H9 (cell line): Measurements from ENCODE around the gene HOGA1. TPM values are rescaled to one million over a fixed set of nuclear protein-coding genes. Genes with fewer than 3 reads are reported as not detected.

Experiments
- DNase-seq: peaks from one replicate; pipeline ENCODE4 v3.0.0-alpha.2; 2017
- H2AFZ ChIP-seq: one replicate; pipeline ENCODE4 v1.6.1; 2013; ENCODE audit warnings: mild to moderate bottlenecking, low read length, control low read depth, moderate library complexity
- H2AK5ac ChIP-seq: 2 replicates; pipeline ENCODE4 v1.6.1; 2013; ENCODE audit warnings: low read length, control low read depth, mixed read lengths; ENCODE audit not compliant: insufficient read length
- H2BK120ac ChIP-seq: one replicate; pipeline ENCODE4 v1.6.1; 2013; ENCODE audit warnings: low read depth, mild to moderate bottlenecking, low read length, control low read depth, inconsistent platforms; ENCODE audit not compliant: poor library complexity, severe bottlenecking
- H2BK12ac ChIP-seq: 2 replicates; pipeline ENCODE4 v1.6.1; 2013; ENCODE audit warnings: low read length, control low read depth, mixed read lengths, low read depth; ENCODE audit not compliant: insufficient read length
- H2BK15ac ChIP-seq: 2 replicates; pipeline ENCODE4 v1.6.1; 2013; ENCODE audit warnings: low read depth, low read length, control low read depth
- H2BK20ac ChIP-seq: one replicate; pipeline ENCODE4 v1.6.1; 2013; ENCODE audit warnings: low read depth, mild to moderate bottlenecking, low read length, control low read depth, inconsistent platforms; ENCODE audit not compliant: poor library complexity, severe bottlenecking
- H2BK5ac ChIP-seq: 2 replicates; pipeline ENCODE4 v1.6.1; 2013; ENCODE audit warnings: low read length, control low read depth, mixed read lengths; ENCODE audit not compliant: insufficient read length
- H3K14ac ChIP-seq: 2 replicates; pipeline ENCODE4 v1.6.1; 2013; ENCODE audit warnings: low read length, control low read depth; ENCODE audit not compliant: insufficient read depth
- H3K18ac ChIP-seq: 2 replicates; pipeline ENCODE4 v1.6.1; 2013; ENCODE audit warnings: low read depth, mild to moderate bottlenecking, mixed read lengths, low read length, control low read depth; ENCODE audit not compliant: insufficient read length
- H3K23ac ChIP-seq: 2 replicates; pipeline ENCODE4 v1.6.1; 2013; ENCODE audit warnings: low read length, control low read depth, mixed read lengths, low read depth; ENCODE audit not compliant: insufficient read length
- H3K23me2 ChIP-seq: 2 replicates; pipeline ENCODE4 v1.6.1; 2013; ENCODE audit warnings: low read depth, mild to moderate bottlenecking, mixed read lengths, low read length, control low read depth; ENCODE audit not compliant: insufficient read length, poor library complexity, severe bottlenecking
- H3K27ac ChIP-seq: 2 replicates; pipeline ENCODE4 v1.5.1; 2013; ENCODE audit warnings: low read length, control low read depth, mixed read lengths, low read depth; ENCODE audit not compliant: insufficient read length
- H3K27me3 ChIP-seq: 2 replicates; pipeline ENCODE4 v1.6.1; 2013; ENCODE audit warnings: low read length, control low read depth, inconsistent platforms; ENCODE audit not compliant: insufficient read depth
- H3K4ac ChIP-seq: 2 replicates; pipeline ENCODE4 v1.6.1; 2013; ENCODE audit warnings: low read depth, mild to moderate bottlenecking, control low read depth, inconsistent platforms, low read length, moderate library complexity
- H3K4me1 ChIP-seq: 2 replicates; pipeline ENCODE4 v1.6.1; 2013; ENCODE audit warnings: low read length, control low read depth, inconsistent platforms; ENCODE audit not compliant: insufficient read depth
- H3K4me2 ChIP-seq: 2 replicates; pipeline ENCODE4 v1.6.1; 2013; ENCODE audit warnings: low read length, control low read depth, mixed read lengths; ENCODE audit not compliant: insufficient read length, insufficient read depth
- H3K56ac ChIP-seq: 2 replicates; pipeline ENCODE4 v1.6.1; 2013; ENCODE audit warnings: low read depth, mild to moderate bottlenecking, mixed read lengths, low read length, control low read depth; ENCODE audit not compliant: insufficient read length
- H3K79me1 ChIP-seq: 2 replicates; pipeline ENCODE4 v1.6.1; 2013; ENCODE audit warnings: low read depth, mild to moderate bottlenecking, moderate library complexity, low read length, control low read depth, inconsistent platforms; ENCODE audit not compliant: insufficient read depth, poor library complexity, severe bottlenecking
- H3K79me2 ChIP-seq: 2 replicates; pipeline ENCODE4 v1.6.1; 2013; ENCODE audit warnings: low read length, control low read depth, inconsistent platforms; ENCODE audit not compliant: insufficient read depth
- H3K9ac ChIP-seq: 2 replicates; pipeline ENCODE4 v1.6.1; 2013; ENCODE audit warnings: low read length, control low read depth, mixed read lengths; ENCODE audit not compliant: insufficient read length; ENCODE audit errors: extremely low read depth
- H3K9me3 ChIP-seq: one replicate; pipeline ENCODE4 v1.6.1; 2013; ENCODE audit warnings: low read depth, low read length, inconsistent platforms; ENCODE audit not compliant: control insufficient read depth
- H3T11ph ChIP-seq: one replicate; pipeline ENCODE4 v1.6.1; 2013; ENCODE audit warnings: mild to moderate bottlenecking, low read length, control low read depth, inconsistent platforms
- H4K20me1 ChIP-seq: one replicate; pipeline ENCODE4 v1.6.1; 2013; ENCODE audit not compliant: control insufficient read depth, insufficient read length, insufficient read depth
- H4K5ac ChIP-seq: 2 replicates; pipeline ENCODE4 v1.6.1; 2013; ENCODE audit warnings: low read depth, mild to moderate bottlenecking, mixed read lengths, low read length, control low read depth; ENCODE audit not compliant: insufficient read length
- H4K8ac ChIP-seq: replicated peaks from 2 replicates; pipeline ENCODE4 v1.6.1; 2013; ENCODE audit warnings: low read length, control low read depth, mixed read lengths, low read depth; ENCODE audit not compliant: insufficient read length
- H4K91ac ChIP-seq: 2 replicates; pipeline ENCODE4 v1.6.1; 2013; ENCODE audit warnings: low read depth, mild to moderate bottlenecking, moderate library complexity, mixed read lengths, low read length, control low read depth; ENCODE audit not compliant: insufficient read length
- H3K27ac Mint-ChIP-seq, 3 experiments: 2 replicates in 2 of 3; 3 replicates in 1 of 3; pipeline ENCODE4 v1.8.0; 2020 to 2021; ENCODE audit warnings: mixed read lengths in 3 of 3, mild to moderate bottlenecking in 1 of 3, moderate library complexity in 1 of 3
- H3K27me3 Mint-ChIP-seq: 2 replicates; pipeline ENCODE4 v1.8.0; 2021; ENCODE audit warnings: low read depth, mild to moderate bottlenecking, moderate library complexity, mixed read lengths
- H3K36me3 Mint-ChIP-seq, 3 experiments: 2 replicates in 2 of 3; 3 replicates in 1 of 3; pipeline ENCODE4 v1.8.0; 2020 to 2021; ENCODE audit warnings: low read depth in 3 of 3, mixed read lengths in 3 of 3; ENCODE audit not compliant: insufficient read depth in 1 of 3
- H3K4me1 Mint-ChIP-seq, 2 experiments: 2 replicates each; pipeline ENCODE4 v1.8.0; 2020; ENCODE audit warnings: mixed read lengths in 2 of 2
- H3K4me3 Mint-ChIP-seq, 2 experiments: 2 replicates in 1 of 2; 3 replicates in 1 of 2; pipeline ENCODE4 v1.8.0; 2020 to 2021; ENCODE audit warnings: mild to moderate bottlenecking in 2 of 2, mixed read lengths in 2 of 2, moderate library complexity in 1 of 2
- H3K9me3 Mint-ChIP-seq, 2 experiments: 2 replicates in 1 of 2; 3 replicates in 1 of 2; pipeline ENCODE4 v1.8.0; 2020; ENCODE audit warnings: mild to moderate bottlenecking in 2 of 2, mixed read lengths in 2 of 2, moderate library complexity in 1 of 2
- WGBS: extraction: QIAGEN DNeasy Blood & Tissue Kit; methylation state at CpG from one replicate; pipeline ENCODE4 v1.1.7; 2013; ENCODE audit warnings: missing lambda C conversion rate, low lambda C conversion rate, mixed read lengths; ENCODE audit not compliant: insufficient read length; ENCODE audit errors: extremely low coverage; 5-methylcytosine and 5-hydroxymethylcytosine counted together
- total RNA-seq: library from RNA; stranded (reverse); gene quantifications from 2 replicates; pipeline ENCODE4 v1.2.1, GENCODE V29; 2021
- TF ChIP-seq, protein P1 (sequence below): fragments of 200-600 bp; sonication (generic); conservative IDR thresholded peaks from 3 replicates; pipeline ENCODE4 v1.8.0; 2021; ENCODE audit warnings: antibody characterized with exemption, mild to moderate bottlenecking

The HOGA1 gene
- total RNA-seq, 1 experiment from 2014 or later: 0.79 TPM

- no peak overlapping the region for H3K4me2 ChIP-seq
- H3K23me2 ChIP-seq: no peaks in the 10 kb centered on the region
- Mint-ChIP-seq H3K4me1 (peaks cover 15 to 36% of the 10 kb centered on the region in 2 experiments), H3K9me3 (peaks cover 2% of the 10 kb centered on the region in 2 experiments), H3K36me3 (peaks cover 2 to 3% (median 2%) of the 10 kb centered on the region in 3 experiments), H3K27me3 (no peaks in the 10 kb centered on the region), H3K27ac (peak overlapping the region in 1 of 3 experiments; percentile 64; a peak in 2 of 7 replicates), H3K4me3 (no peak overlapping the region; a peak in 1 of 5 replicates)
- no peaks in the 10 kb centered on the region; the same call in 1 of the 2 replicates for H3K4me1 ChIP-seq
- H4K8ac ChIP-seq: no peak overlapping the region
- H3K79me2 ChIP-seq: no peaks in the 10 kb centered on the region
- no peak overlapping the region for H2BK120ac ChIP-seq
- no peak overlapping the region for H4K5ac ChIP-seq
- no peak overlapping the region for H2BK15ac ChIP-seq
- H3K9me3 ChIP-seq: no peaks in the 10 kb centered on the region
- no peak overlapping the region for H3K27ac ChIP-seq
- H3K18ac ChIP-seq: no peak overlapping the region
- no peak overlapping the region for H2BK12ac ChIP-seq
- H3K14ac ChIP-seq: no peak overlapping the region
- H4K20me1 ChIP-seq: no peaks in the 10 kb centered on the region
- TF ChIP-seq, protein P1, sequence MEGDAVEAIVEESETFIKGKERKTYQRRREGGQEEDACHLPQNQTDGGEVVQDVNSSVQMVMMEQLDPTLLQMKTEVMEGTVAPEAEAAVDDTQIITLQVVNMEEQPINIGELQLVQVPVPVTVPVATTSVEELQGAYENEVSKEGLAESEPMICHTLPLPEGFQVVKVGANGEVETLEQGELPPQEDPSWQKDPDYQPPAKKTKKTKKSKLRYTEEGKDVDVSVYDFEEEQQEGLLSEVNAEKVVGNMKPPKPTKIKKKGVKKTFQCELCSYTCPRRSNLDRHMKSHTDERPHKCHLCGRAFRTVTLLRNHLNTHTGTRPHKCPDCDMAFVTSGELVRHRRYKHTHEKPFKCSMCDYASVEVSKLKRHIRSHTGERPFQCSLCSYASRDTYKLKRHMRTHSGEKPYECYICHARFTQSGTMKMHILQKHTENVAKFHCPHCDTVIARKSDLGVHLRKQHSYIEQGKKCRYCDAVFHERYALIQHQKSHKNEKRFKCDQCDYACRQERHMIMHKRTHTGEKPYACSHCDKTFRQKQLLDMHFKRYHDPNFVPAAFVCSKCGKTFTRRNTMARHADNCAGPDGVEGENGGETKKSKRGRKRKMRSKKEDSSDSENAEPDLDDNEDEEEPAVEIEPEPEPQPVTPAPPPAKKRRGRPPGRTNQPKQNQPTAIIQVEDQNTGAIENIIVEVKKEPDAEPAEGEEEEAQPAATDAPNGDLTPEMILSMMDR: peak; percentile 87
- H3K79me1 ChIP-seq: no peaks in the 10 kb centered on the region
- no peak overlapping the region for H3T11ph ChIP-seq
- no peak overlapping the region for H3K4ac ChIP-seq
- no peak overlapping the region for H2BK20ac ChIP-seq
- H3K9ac ChIP-seq: no peak overlapping the region
- WGBS: no CpG with 5 or more reads among the region's 6 CpGs
- no peak overlapping the region for H3K56ac ChIP-seq
- no peak overlapping the region for H3K23ac ChIP-seq
- DNase-seq: peak; percentile 78
- no peak overlapping the region for H2AFZ ChIP-seq
- H2BK5ac ChIP-seq: no peak overlapping the region
- no peak overlapping the region for H4K91ac ChIP-seq
- H3K27me3 ChIP-seq: no peaks in the 10 kb centered on the region
- H2AK5ac ChIP-seq: no peak overlapping the region
Observed at GRCh38 chr10:97534746-97535367, 49.3 kb upstream of the HOGA1 start.
